HepG2 (cell line): ENCODE data around the gene ACRBP. TPM values are rescaled to one million over a fixed set of nuclear protein-coding genes. Genes with fewer than 3 reads are reported as not detected.

Experiments used
- CBX1 ChIP-seq: IDR thresholded peaks from one replicate; pipeline ENCODE4 v1.6.1; 2016; ENCODE audit warnings: antibody characterized with exemption, low read depth
- CHD4 ChIP-seq: fragments of 200-600 bp; sonication (generic); IDR thresholded peaks from 2 replicates; pipeline ENCODE4 v1.7.0; 2017; ENCODE audit warnings: mild to moderate bottlenecking, low read length, borderline replicate concordance
- DNMT1 ChIP-seq: sonication (generic); formaldehyde crosslinking; IDR thresholded peaks from 2 replicates; pipeline ENCODE4 v1.5.1; 2020; ENCODE audit warnings: mild to moderate bottlenecking, missing genetic modification reagents
- GABPA ChIP-seq, 2 experiments: IDR thresholded peaks; 2 replicates each; pipeline ENCODE4 v1.6.1; 2011 to 2016; ENCODE audit warnings: low read depth in 2 of 2, low read length in 1 of 2, missing biosample characterization in 1 of 2, missing genetic modification characterization in 1 of 2
- MAF1 ChIP-seq: sonication (generic); formaldehyde crosslinking; IDR thresholded peaks from 2 replicates; pipeline ENCODE4 v1.5.0; 2020; ENCODE audit warnings: missing genetic modification reagents, borderline replicate concordance
- MIER2 ChIP-seq: IDR thresholded peaks from 2 replicates; pipeline ENCODE4 v1.6.1; 2016; ENCODE audit warnings: missing biosample characterization, missing genetic modification reagents
- NRL ChIP-seq: sonication (generic); formaldehyde crosslinking; IDR thresholded peaks from 2 replicates; pipeline ENCODE4 v1.5.0; 2020; ENCODE audit warnings: missing genetic modification reagents, mild to moderate bottlenecking, moderate library complexity, borderline replicate concordance
- POLR2A ChIP-seq, 2 experiments: IDR thresholded peaks; 2 replicates each; pipeline ENCODE4 v1.6.1; 2011; ENCODE audit warnings: low read depth in 2 of 2, low read length in 2 of 2, mild to moderate bottlenecking in 1 of 2, moderate library complexity in 1 of 2; ENCODE audit not compliant: insufficient read depth in 1 of 2
- RARA ChIP-seq: IDR thresholded peaks from 2 replicates; pipeline ENCODE4 v1.6.1; 2016; ENCODE audit warnings: missing genetic modification reagents, missing compliant biosample characterization
- REXO4 ChIP-seq: sonication (generic); formaldehyde crosslinking; IDR thresholded peaks from 2 replicates; pipeline ENCODE4 v1.8.0; 2022; ENCODE audit warnings: missing genetic modification reagents, mild to moderate bottlenecking, borderline replicate concordance
- SAP130 ChIP-seq: IDR thresholded peaks from 2 replicates; pipeline ENCODE4 v1.6.1; 2016; ENCODE audit warnings: low read depth
- TARDBP ChIP-seq: sonication (generic); formaldehyde crosslinking; IDR thresholded peaks from 2 replicates; pipeline ENCODE4 v1.8.0; 2022; ENCODE audit warnings: mild to moderate bottlenecking, missing genetic modification reagents
- XRCC5 ChIP-seq: fragments of 200-400 bp; formaldehyde crosslinking; optimal IDR thresholded peaks from 2 replicates; pipeline ENCODE3; 2017; ENCODE audit warnings: mild to moderate bottlenecking, low read length
- ZKSCAN5 ChIP-seq: sonication (generic); formaldehyde crosslinking; IDR thresholded peaks from 2 replicates; pipeline ENCODE4 v1.5.1; 2020; ENCODE audit warnings: mild to moderate bottlenecking, missing genetic modification reagents
- ZNF10 ChIP-seq: sonication (generic); formaldehyde crosslinking; IDR thresholded peaks from 2 replicates; pipeline ENCODE4 v1.4.0; 2020; ENCODE audit warnings: mild to moderate bottlenecking, low read depth, missing genetic modification reagents, borderline replicate concordance
- ZNF333 ChIP-seq: sonication (generic); formaldehyde crosslinking; IDR thresholded peaks from 2 replicates; pipeline ENCODE4 v1.4.0; 2020; ENCODE audit warnings: mild to moderate bottlenecking, missing genetic modification reagents, borderline replicate concordance
- polyA plus RNA-seq, 8 experiments: library from polyadenylated mRNA; depleted of rRNA in 3 of 8; stranded (reverse) in 7 of 8; unstranded in 1 of 8; fragments of >200 nt; fragmentation: Illumina TruSeq in 4 of 8; extraction: Trizol in 4 of 8; gene quantifications; 2 replicates each; pipeline versions ENCODE4 v1.2.1 to v1.2.3, GENCODE V29; 2011 to 2016; ENCODE audit warnings: low read depth in 4 of 8, missing spikeins in 1 of 8, mixed read lengths in 1 of 8; ENCODE audit not compliant: insufficient read depth in 1 of 8
- total RNA-seq, 5 experiments: library from RNA; depleted of rRNA; stranded (reverse); fragments of >200 nt; fragmentation: Illumina TruSeq; extraction: Trizol; gene quantifications; 2 replicates each; pipeline ENCODE4 v1.2.3, GENCODE V29; 2016; ENCODE audit warnings: low read depth in 1 of 5
- TF ChIP-seq, protein P1 (sequence below): IDR thresholded peaks from 2 replicates; pipeline ENCODE4 v1.6.1; 2018; ENCODE audit warnings: missing genetic modification reagents, mild to moderate bottlenecking, missing compliant biosample characterization
- TF ChIP-seq, protein P2 (sequence below): sonication (generic); formaldehyde crosslinking; IDR thresholded peaks from 2 replicates; pipeline ENCODE4 v1.4.0; 2020; ENCODE audit warnings: mild to moderate bottlenecking, missing genetic modification reagents
- TF ChIP-seq, protein P3 (sequence below): sonication (generic); formaldehyde crosslinking; IDR thresholded peaks from 2 replicates; pipeline ENCODE4 v1.5.1; 2020; ENCODE audit warnings: mild to moderate bottlenecking, moderate library complexity, missing genetic modification reagents
- TF ChIP-seq, protein P4 (sequence below): sonication (generic); formaldehyde crosslinking; IDR thresholded peaks from 2 replicates; pipeline ENCODE4 v1.5.0; 2020; ENCODE audit warnings: mild to moderate bottlenecking, missing genetic modification reagents, borderline replicate concordance

The ACRBP gene
- total and polyA plus RNA-seq, 2 of the 13 experiments (the other 11 are each of a cell fraction or from before 2014, with no cell fraction given): 0.46 TPM; not detected in 1

DNA sequence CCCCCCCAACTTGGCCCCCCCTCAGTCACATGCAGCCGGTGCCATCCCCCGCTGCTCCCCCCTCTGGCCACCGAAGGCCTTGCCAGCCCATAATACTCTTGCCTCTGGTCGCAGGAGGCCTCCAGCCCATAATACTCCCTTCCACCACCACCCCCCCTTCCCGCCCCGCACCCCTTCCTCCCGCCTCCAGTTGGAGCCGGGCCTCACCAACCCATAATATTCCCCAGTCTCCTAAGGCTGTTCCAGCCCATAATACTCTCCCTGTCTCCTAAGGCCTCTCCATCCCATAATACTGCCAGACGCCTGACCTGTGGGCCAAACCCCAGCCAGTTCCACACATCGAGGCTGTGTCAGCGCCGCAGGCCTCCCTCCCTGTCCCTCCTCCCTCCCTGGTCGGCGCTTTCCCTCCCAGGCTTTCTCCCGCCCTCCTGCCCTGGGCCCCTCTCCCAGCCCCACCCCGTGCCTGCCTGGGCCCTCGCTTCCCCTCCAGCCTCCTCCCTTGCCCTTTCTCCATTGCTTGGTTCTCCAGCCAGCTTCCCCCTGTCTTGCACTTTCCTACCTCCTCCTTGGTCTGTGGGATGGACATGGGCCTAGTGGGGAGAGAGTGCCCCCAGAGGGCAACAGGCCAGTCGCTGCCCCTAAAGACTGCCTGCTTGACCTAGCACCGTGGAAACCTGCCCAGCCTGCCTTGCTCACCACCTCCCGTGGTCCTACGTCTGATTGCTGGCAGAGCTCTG is 33.3 kb downstream of the ACRBP start (continued):
- peak; percentile 52; the same call in 1 of the 2 replicates for TF ChIP-seq RARA (CRISPR knock-in tag)
- TF ChIP-seq DNMT1 (CRISPR knock-in tag): no peak
- TF ChIP-seq NRL (CRISPR knock-in tag): peak; percentile 21; the same call in 1 of the 2 replicates
- TF ChIP-seq ZNF10 (CRISPR knock-in tag): no peak
- no peak for TF ChIP-seq CHD4
- TF ChIP-seq, protein P1, sequence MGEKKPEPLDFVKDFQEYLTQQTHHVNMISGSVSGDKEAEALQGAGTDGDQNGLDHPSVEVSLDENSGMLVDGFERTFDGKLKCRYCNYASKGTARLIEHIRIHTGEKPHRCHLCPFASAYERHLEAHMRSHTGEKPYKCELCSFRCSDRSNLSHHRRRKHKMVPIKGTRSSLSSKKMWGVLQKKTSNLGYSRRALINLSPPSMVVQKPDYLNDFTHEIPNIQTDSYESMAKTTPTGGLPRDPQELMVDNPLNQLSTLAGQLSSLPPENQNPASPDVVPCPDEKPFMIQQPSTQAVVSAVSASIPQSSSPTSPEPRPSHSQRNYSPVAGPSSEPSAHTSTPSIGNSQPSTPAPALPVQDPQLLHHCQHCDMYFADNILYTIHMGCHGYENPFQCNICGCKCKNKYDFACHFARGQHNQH: 0 out of 2 replicates have a peak, but pooled peaks have one; percentile 41
- TF ChIP-seq MIER2 (CRISPR knock-in tag): 0 out of 2 replicates have a peak, but pooled peaks have one; percentile 22
- peak; percentile 62 for TF ChIP-seq CBX1
- TF ChIP-seq MAF1 (CRISPR knock-in tag): peak; percentile 64; the same call in 1 of the 2 replicates
- TF ChIP-seq, protein P2, sequence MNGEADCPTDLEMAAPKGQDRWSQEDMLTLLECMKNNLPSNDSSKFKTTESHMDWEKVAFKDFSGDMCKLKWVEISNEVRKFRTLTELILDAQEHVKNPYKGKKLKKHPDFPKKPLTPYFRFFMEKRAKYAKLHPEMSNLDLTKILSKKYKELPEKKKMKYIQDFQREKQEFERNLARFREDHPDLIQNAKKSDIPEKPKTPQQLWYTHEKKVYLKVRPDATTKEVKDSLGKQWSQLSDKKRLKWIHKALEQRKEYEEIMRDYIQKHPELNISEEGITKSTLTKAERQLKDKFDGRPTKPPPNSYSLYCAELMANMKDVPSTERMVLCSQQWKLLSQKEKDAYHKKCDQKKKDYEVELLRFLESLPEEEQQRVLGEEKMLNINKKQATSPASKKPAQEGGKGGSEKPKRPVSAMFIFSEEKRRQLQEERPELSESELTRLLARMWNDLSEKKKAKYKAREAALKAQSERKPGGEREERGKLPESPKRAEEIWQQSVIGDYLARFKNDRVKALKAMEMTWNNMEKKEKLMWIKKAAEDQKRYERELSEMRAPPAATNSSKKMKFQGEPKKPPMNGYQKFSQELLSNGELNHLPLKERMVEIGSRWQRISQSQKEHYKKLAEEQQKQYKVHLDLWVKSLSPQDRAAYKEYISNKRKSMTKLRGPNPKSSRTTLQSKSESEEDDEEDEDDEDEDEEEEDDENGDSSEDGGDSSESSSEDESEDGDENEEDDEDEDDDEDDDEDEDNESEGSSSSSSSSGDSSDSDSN (CRISPR knock-in tag): peak; percentile 56; the same call in 1 of the 2 replicates
- TF ChIP-seq, protein P3, sequence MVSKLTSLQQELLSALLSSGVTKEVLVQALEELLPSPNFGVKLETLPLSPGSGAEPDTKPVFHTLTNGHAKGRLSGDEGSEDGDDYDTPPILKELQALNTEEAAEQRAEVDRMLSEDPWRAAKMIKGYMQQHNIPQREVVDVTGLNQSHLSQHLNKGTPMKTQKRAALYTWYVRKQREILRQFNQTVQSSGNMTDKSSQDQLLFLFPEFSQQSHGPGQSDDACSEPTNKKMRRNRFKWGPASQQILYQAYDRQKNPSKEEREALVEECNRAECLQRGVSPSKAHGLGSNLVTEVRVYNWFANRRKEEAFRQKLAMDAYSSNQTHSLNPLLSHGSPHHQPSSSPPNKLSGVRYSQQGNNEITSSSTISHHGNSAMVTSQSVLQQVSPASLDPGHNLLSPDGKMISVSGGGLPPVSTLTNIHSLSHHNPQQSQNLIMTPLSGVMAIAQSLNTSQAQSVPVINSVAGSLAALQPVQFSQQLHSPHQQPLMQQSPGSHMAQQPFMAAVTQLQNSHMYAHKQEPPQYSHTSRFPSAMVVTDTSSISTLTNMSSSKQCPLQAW (CRISPR knock-in tag): peak; percentile 90
- no peak for TF ChIP-seq REXO4 (CRISPR knock-in tag)
- TF ChIP-seq GABPA (IDR thresholded peaks at IDR 0.05; ENCODE audit: low read depth, low read length): no peak
- TF ChIP-seq GABPA (CRISPR knock-in tag; IDR thresholded peaks at IDR 0.05; ENCODE audit: low read depth): peak; percentile 60
- peak; percentile 41 to 75; a peak in 3 of 4 replicates for TF ChIP-seq POLR2A (IDR thresholded peaks at IDR 0.05; ENCODE audit: insufficient read depth in 1 of 2, low read depth in 2 of 2, low read length in 2 of 2)
- TF ChIP-seq, protein P4, sequence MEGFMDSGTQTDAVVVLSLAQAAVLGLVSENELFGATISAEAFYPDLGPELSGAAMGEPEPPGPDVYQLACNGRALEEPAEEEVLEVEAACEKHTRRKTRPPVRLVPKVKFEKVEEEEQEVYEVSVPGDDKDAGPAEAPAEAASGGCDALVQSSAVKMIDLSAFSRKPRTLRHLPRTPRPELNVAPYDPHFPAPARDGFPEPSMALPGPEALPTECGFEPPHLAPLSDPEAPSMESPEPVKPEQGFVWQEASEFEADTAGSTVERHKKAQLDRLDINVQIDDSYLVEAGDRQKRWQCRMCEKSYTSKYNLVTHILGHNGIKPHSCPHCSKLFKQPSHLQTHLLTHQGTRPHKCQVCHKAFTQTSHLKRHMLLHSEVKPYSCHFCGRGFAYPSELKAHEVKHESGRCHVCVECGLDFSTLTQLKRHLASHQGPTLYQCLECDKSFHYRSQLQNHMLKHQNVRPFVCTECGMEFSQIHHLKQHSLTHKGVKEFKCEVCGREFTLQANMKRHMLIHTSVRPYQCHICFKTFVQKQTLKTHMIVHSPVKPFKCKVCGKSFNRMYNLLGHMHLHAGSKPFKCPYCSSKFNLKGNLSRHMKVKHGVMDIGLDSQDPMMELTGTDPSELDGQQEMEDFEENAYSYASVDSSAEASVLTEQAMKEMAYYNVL: 0 out of 2 replicates have a peak, but pooled peaks have one; percentile 58
- 0 out of 2 replicates have a peak, but pooled peaks have one; percentile 46 for TF ChIP-seq ZNF333 (CRISPR knock-in tag)
- TF ChIP-seq SAP130 (CRISPR knock-in tag): peak; percentile 53
- TF ChIP-seq ZKSCAN5: no peak
- peak; percentile 80 for TF ChIP-seq XRCC5
- peak; percentile 37 for TF ChIP-seq TARDBP (CRISPR knock-in tag)
